Measurements from ENCODE around the gene SUCLG2. TPM values are rescaled to one million over a fixed set of nuclear protein-coding genes. Genes with fewer than 3 reads are reported as not detected.
A peak's percentile ranks its signal among the peaks of the same experiment; 100 is the strongest.

The SUCLG2 gene
- total RNA-seq, 3 donors from 2014 or later (not counting 1 experiment from before 2014, with no cell fraction given) = 43.6 to 55.8 (median 49.9) TPM

DNA sequence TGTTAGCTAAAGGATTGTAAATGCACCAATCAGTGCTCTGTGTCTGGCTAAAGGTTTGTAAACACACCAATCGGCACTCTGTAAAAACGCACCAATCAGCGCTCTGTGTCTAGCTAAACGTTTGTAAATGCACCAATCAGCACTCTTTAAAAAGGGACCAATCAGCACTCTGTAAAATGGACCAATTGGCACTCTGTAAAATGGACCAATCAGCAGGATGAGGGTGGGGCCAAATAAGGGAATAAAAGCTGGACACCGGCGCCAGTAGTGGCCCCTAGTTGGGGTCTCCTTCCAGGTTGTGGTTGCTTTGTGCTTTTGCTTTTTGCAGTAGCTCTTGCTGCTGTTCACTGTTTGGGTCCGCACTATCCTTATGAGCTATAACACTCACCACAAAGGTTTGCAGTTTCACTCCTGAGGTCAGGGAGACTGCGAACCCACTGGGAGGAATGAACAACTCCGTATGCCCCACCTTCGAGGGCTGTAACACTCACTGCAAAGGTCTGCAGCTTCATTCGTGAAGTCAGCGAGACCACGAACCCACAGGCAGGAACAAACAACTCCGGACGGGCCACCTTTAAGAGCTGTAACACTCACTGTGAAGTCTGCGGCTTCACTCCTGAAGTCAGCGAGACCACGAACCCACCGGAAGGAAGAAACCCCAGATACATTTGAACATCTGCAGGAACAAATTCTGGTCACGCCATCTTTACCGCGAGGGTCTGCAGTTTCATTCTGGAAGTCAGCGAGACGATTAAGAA is 1.1 kb upstream of the SUCLG2 start:
- no peaks in the 10 kb centered on the region for H3K36me3 ChIP-seq (ENCODE audit: control insufficient read depth, insufficient read depth, low read length)
- H3K9me3 ChIP-seq (ENCODE audit: control insufficient read depth, insufficient read depth, low read length) = no peaks in the 10 kb centered on the region
- DNase-seq (peak; percentile 72 to 90), ATAC-seq (peak; percentile 62 to 78 (median 75))
- Mint-ChIP-seq H3K36me3 (no peaks in the 10 kb centered on the region), H3K27ac (peak overlapping the region; percentile 86 to 89), H3K9me3 (peaks cover 0 to 3% of the 10 kb centered on the region in 2 donors), H3K27me3 (ENCODE audit: low read depth in 2 of 2) (no peaks in the 10 kb centered on the region), H3K4me1 (peaks cover 46 to 48% of the 10 kb centered on the region in 2 donors), H3K4me3 (peak overlapping the region; percentile 82)
- peaks cover 27% of the 10 kb centered on the region for H3K4me1 ChIP-seq (ENCODE audit: control insufficient read depth, insufficient read depth, low read length)
- intact Hi-C loops (cut with micrococcal nuclease) = loop anchor here (1.0 to 10.0 kb wide), 3 partner anchors 19 to 1429 kb away; partner anchors contain the start of genes ARL6IP5 and UBA3
- no peaks in the 10 kb centered on the region for H3K27me3 ChIP-seq (ENCODE audit: control insufficient read depth, insufficient read depth, low read length)
- 12% methylated on average over 24 of the region's 24 CpGs for WGBS (ENCODE audit: insufficient coverage)
- peak overlapping the region; percentile 88 for H3K4me3 ChIP-seq (ENCODE audit: low read length)
- H3K27ac ChIP-seq (ENCODE audit: low read length) = peak overlapping the region; percentile 84
- TF ChIP-seq, protein P1, sequence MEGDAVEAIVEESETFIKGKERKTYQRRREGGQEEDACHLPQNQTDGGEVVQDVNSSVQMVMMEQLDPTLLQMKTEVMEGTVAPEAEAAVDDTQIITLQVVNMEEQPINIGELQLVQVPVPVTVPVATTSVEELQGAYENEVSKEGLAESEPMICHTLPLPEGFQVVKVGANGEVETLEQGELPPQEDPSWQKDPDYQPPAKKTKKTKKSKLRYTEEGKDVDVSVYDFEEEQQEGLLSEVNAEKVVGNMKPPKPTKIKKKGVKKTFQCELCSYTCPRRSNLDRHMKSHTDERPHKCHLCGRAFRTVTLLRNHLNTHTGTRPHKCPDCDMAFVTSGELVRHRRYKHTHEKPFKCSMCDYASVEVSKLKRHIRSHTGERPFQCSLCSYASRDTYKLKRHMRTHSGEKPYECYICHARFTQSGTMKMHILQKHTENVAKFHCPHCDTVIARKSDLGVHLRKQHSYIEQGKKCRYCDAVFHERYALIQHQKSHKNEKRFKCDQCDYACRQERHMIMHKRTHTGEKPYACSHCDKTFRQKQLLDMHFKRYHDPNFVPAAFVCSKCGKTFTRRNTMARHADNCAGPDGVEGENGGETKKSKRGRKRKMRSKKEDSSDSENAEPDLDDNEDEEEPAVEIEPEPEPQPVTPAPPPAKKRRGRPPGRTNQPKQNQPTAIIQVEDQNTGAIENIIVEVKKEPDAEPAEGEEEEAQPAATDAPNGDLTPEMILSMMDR (IDR thresholded peaks at IDR 0.05) = no peak

DNA sequence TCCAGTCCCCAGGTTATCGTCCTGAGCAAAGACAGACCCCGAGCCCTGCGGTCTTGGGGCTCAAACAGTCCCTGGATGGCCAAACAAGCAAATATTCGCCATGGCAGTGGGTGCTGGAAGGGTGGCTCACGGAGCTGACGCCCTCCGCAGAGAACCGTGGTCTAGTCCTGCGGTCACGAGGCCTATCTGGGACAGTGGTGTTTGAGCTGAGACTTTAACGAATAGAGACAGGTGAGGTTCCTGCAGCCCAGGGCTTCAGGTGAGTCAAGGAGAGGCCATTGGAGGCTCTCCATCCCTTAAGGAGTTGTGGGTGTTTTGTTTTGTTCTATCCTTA is 399 bp upstream of the SUCLG2 start:
- 31% methylated on average over 11 of the region's 11 CpGs for WGBS (ENCODE audit: insufficient coverage)
- no peaks in the 10 kb centered on the region for H3K27me3 Mint-ChIP-seq (ENCODE audit: low read depth in 2 of 2)
- peak overlapping the region; percentile 86 to 89 for H3K27ac Mint-ChIP-seq
- Histone ChIP-seq H3K4me1 (ENCODE audit: control insufficient read depth, insufficient read depth, low read length) (peaks cover 30% of the 10 kb centered on the region), H3K36me3 (ENCODE audit: control insufficient read depth, insufficient read depth, low read length) (no peaks in the 10 kb centered on the region), H3K27me3 (ENCODE audit: control insufficient read depth, insufficient read depth, low read length) (no peaks in the 10 kb centered on the region), H3K27ac (ENCODE audit: low read length) (peak overlapping the region; percentile 84), H3K9me3 (ENCODE audit: control insufficient read depth, insufficient read depth, low read length) (no peaks in the 10 kb centered on the region), H3K4me3 (ENCODE audit: low read length) (peak overlapping the region; percentile 88)
- peak overlapping the region; percentile 82 for H3K4me3 Mint-ChIP-seq
- TF ChIP-seq, protein P1 (IDR thresholded peaks at IDR 0.05) = no peak
- intact Hi-C loops (cut with micrococcal nuclease) = loop anchor here (5.0 to 10.0 kb wide), 2 partner anchors 1353 to 1430 kb away; partner anchors contain the start of genes ARL6IP5 and UBA3
- no peaks in the 10 kb centered on the region for H3K36me3 Mint-ChIP-seq
- ATAC-seq (peak in 2 of 3 donors; percentile 4 to 9), DNase-seq (peak in 1 of 2 donors; percentile 59)
- H3K9me3 Mint-ChIP-seq = peaks cover 0 to 3% of the 10 kb centered on the region in 2 donors
- peaks cover 46 to 54% of the 10 kb centered on the region in 2 donors for H3K4me1 Mint-ChIP-seq

DNA sequence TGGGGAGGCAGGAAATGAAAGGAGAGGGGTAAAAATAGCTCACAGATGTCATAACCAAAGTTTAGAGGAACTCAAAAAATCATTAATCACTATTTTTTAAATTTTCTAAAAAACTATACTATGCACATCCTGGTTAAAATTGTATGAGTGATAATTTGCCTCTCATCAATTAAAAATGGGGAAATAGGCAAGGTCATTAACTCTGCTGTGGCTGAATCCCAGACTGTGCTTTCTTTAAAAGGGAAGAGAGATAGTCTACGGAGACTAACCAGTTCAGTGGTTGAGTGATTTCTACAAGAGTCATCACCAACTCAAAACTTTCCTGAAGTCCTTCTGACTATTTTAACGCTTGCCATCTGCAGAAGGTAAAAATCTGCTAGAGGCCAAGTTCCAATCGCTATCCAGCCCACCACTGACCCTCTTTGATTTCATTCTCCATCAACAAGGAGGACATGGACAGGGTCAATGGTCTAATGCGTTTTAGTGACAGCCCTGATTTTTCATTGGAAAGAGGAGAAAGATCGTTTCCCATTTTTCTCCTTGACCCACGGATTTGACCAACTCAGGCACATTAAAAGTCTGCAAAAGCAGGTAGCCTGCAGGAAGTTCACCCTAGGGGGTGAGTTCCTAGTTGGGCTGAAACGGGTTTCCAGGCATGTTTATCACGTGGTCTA is 850 bp downstream of the SUCLG2 start:
- H3K27me3 Mint-ChIP-seq (ENCODE audit: low read depth in 2 of 2) = no peaks in the 10 kb centered on the region
- intact Hi-C loops (cut with micrococcal nuclease) = loop anchor here (10.0 kb wide), 1 partner anchor 1431 kb away; the partner anchor contains the start of genes ARL6IP5 and UBA3
- Histone ChIP-seq H3K27ac (ENCODE audit: low read length) (peak overlapping the region; percentile 84), H3K4me1 (ENCODE audit: control insufficient read depth, insufficient read depth, low read length) (peaks cover 30% of the 10 kb centered on the region), H3K27me3 (ENCODE audit: control insufficient read depth, insufficient read depth, low read length) (no peaks in the 10 kb centered on the region), H3K36me3 (ENCODE audit: control insufficient read depth, insufficient read depth, low read length) (no peaks in the 10 kb centered on the region), H3K9me3 (ENCODE audit: control insufficient read depth, insufficient read depth, low read length) (no peaks in the 10 kb centered on the region), H3K4me3 (ENCODE audit: low read length) (peak overlapping the region; percentile 88)
- H3K4me3 Mint-ChIP-seq = peak overlapping the region; percentile 82
- H3K27ac Mint-ChIP-seq = peak overlapping the region; percentile 39 to 86
- peaks cover 0 to 3% of the 10 kb centered on the region in 2 donors for H3K9me3 Mint-ChIP-seq
- WGBS (ENCODE audit: insufficient coverage) = 16% methylated on average over 8 of the region's 8 CpGs
- ATAC-seq (no peak), DNase-seq (no peak)
- TF ChIP-seq, protein P1 (IDR thresholded peaks at IDR 0.05) = no peak
- no peaks in the 10 kb centered on the region for H3K36me3 Mint-ChIP-seq
- H3K4me1 Mint-ChIP-seq = peaks cover 56 to 66% of the 10 kb centered on the region in 2 donors

All from natural killer cell (primary cell).